Measurements from ENCODE around the gene MSH5.

DNA sequence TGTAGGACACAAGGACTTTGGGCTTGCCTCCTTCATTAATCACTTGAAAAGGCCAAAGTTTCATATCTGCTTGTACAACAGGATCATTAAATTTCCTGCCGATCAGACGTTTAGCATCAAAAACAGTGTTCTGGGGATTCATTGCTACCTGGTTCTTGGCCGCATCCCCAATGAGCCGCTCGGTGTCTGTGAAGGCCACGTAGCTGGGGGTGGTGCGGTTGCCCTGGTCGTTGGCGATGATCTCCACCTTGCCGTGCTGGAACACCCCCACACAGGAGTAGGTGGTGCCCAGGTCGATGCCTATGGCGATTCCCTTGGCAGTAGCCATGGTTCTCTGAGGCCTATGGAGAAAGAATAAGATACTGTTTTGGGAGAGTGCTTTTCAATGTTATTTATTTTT is 71.8 kb downstream of the MSH5 start:
- TF ChIP-seq JUNB (IDR thresholded peaks at IDR 0.05; ENCODE audit: unreplicated experiment) (no peak), REST (IDR thresholded peaks at IDR 0.05; ENCODE audit: unreplicated experiment) (no peak), CTCF (conservative IDR thresholded peaks at IDR 0.05; ENCODE audit: low read depth in 2 of 2) (no peak), POLR2AphosphoS5 (IDR thresholded peaks at IDR 0.05; ENCODE audit: low read depth) (no peak), NANOG (IDR thresholded peaks at IDR 0.05; ENCODE audit: borderline replicate concordance) (no peak), EZH2 (IDR thresholded peaks at IDR 0.05; ENCODE audit: low read depth, unreplicated experiment) (no peak), CREB1 (CRISPR knock-in tag; IDR thresholded peaks at IDR 0.05; ENCODE audit: low read depth) (no peak), EZH2phosphoT487 (IDR thresholded peaks at IDR 0.05; ENCODE audit: unreplicated experiment) (no peak), ZNF114 (CRISPR knock-in tag; IDR thresholded peaks at IDR 0.05) (no peak), ZNF462 (CRISPR knock-in tag; IDR thresholded peaks at IDR 0.05) (no peak), STAT1 (IDR thresholded peaks at IDR 0.05; ENCODE audit: unreplicated experiment) (no peak), ZNF331 (CRISPR knock-in tag; IDR thresholded peaks at IDR 0.05; ENCODE audit: low read depth) (no peak)
